ENCODE data around the gene IL20. TPM values are rescaled to one million over a fixed set of nuclear protein-coding genes. Genes with fewer than 3 reads are reported as not detected.

IL20 gene
- total and polyA plus RNA-seq, 2 of the 13 experiments (the other 11 are each of a cell fraction or from before 2014, with no cell fraction given) = 0.05 TPM; not detected in 1

GRCh38 chr1:206901944-206902343, 36.5 kb downstream of the IL20 start:
- intact Hi-C loops (cut with micrococcal nuclease; ENCODE audit: unreplicated experiment) (no loop called here), in situ Hi-C loops (cut with HindIII; ENCODE audit: extremely low pct_ligation_motif_present, low pct_unique_long_range_greater_than_20kb) (loop anchor here (25.0 kb wide), 1 partner anchor 265 kb away; the partner anchor contains the start of gene DYRK3)
- BruUV-seq (replicated peaks) = no TSS peak

DNA sequence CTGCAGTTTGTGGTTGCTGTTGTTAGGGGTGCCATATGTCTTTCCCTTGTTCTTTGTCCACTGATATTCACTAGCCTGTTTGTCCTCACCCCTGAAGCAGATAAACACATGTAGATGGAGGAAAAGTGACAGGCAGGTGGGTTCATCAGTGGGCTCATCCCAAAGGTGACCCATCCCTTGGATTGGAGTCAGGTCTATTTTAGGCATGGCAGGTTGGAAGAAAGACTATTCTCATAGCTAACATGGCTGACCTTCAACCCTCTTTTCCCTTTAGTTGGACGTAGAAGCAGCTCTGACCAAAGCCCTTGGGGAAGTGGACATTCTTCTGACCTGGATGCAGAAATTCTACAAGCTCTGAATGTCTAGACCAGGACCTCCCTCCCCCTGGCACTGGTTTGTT, 37.3 kb downstream of the IL20 start:
- no peak for DNase-seq (ENCODE audit: low spot score)
- BruUV-seq (replicated peaks) = no TSS peak
- H3K36me3 ChIP-seq (replicated peaks in 1 of 2; ENCODE audit: control insufficient read depth in 1 of 2, insufficient read depth in 2 of 2, low read length in 2 of 2) = no peaks in the 10 kb centered on the region
- H3K9ac ChIP-seq (ENCODE audit: insufficient read depth, low read depth, low read length) = no peak overlapping the region
- ATAC-seq = no peak
- no peak overlapping the region for H3K4me3 ChIP-seq (replicated peaks in 1 of 3; ENCODE audit: insufficient read depth in 1 of 3, low read depth in 2 of 3, low read length in 3 of 3)
- ChIA-PET POLR2A (no interaction called here), CTCF (ENCODE audit: low intra/inter-chr PET ratio, low total read pairs) (no interaction called here)
- H3K4me1 ChIP-seq (ENCODE audit: insufficient read depth, low read length) = no peaks in the 10 kb centered on the region
- H2AFZ ChIP-seq (ENCODE audit: low read length) = no peak overlapping the region
- no peaks in the 10 kb centered on the region for H4K20me1 ChIP-seq (ENCODE audit: insufficient read depth, low read length)
- no peaks in the 10 kb centered on the region for H3K79me2 ChIP-seq (ENCODE audit: insufficient read depth, low read length)
- WGBS (ENCODE audit: low lambda C conversion rate) = 0% methylated on average over 1 of the region's 1 CpG
- H3K4me2 ChIP-seq (ENCODE audit: low read depth, low read length) = no peak overlapping the region
- no peak overlapping the region for H3K27ac ChIP-seq (ENCODE audit: extremely low read length, insufficient read depth, low read length)
- H3K9me3 ChIP-seq (ENCODE audit: low read length) = no peaks in the 10 kb centered on the region
- no peak for FAIRE-seq
- peaks cover 2 to 10% of the 10 kb centered on the region in 2 experiments; a peak in 1 of 5 replicates for H3K27me3 ChIP-seq (ENCODE audit: control insufficient read depth in 1 of 2, insufficient read depth in 2 of 2, low read length in 2 of 2)
- in situ Hi-C loops (cut with HindIII; ENCODE audit: extremely low pct_ligation_motif_present, low pct_unique_long_range_greater_than_20kb) = loop anchor here (25.0 kb wide), 1 partner anchor 265 kb away; the partner anchor contains the start of gene DYRK3
- intact Hi-C loops (cut with micrococcal nuclease; ENCODE audit: unreplicated experiment) = no loop called here
- TF ChIP-seq ZNF543 (CRISPR knock-in tag; IDR thresholded peaks at IDR 0.05) (no peak), PRDM4 (CRISPR knock-in tag; IDR thresholded peaks at IDR 0.05; ENCODE audit: borderline replicate concordance) (no peak), KMT2B (CRISPR knock-in tag; IDR thresholded peaks at IDR 0.05) (no peak), MTF1 (CRISPR knock-in tag; IDR thresholded peaks at IDR 0.05) (no peak), ZNF616 (CRISPR knock-in tag; IDR thresholded peaks at IDR 0.05; ENCODE audit: low read depth) (no peak), HNF4A (CRISPR knock-in tag; IDR thresholded peaks at IDR 0.05) (no peak), ZNF678 (CRISPR knock-in tag; IDR thresholded peaks at IDR 0.05) (no peak), HDAC6 (IDR thresholded peaks at IDR 0.05; ENCODE audit: low read depth, low read length) (no peak), ZFP41 (CRISPR knock-in tag; IDR thresholded peaks at IDR 0.05; ENCODE audit: borderline replicate concordance) (no peak), NPAS2 (CRISPR knock-in tag; IDR thresholded peaks at IDR 0.05; ENCODE audit: borderline replicate concordance) (no peak)
- TF ChIP-seq, protein P1, sequence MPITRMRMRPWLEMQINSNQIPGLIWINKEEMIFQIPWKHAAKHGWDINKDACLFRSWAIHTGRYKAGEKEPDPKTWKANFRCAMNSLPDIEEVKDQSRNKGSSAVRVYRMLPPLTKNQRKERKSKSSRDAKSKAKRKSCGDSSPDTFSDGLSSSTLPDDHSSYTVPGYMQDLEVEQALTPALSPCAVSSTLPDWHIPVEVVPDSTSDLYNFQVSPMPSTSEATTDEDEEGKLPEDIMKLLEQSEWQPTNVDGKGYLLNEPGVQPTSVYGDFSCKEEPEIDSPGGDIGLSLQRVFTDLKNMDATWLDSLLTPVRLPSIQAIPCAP (CRISPR knock-in tag; IDR thresholded peaks at IDR 0.05; ENCODE audit: low read depth) = no peak

More at GRCh38 chr1:206901944-206902343, 36.5 kb downstream of the IL20 start:
- Histone ChIP-seq H3K27me3 (ENCODE audit: control insufficient read depth in 1 of 2, insufficient read depth in 2 of 2, low read length in 2 of 2) (peaks cover 0 to 12% of the 10 kb centered on the region in 2 experiments; a peak in 1 of 5 replicates), H3K4me2 (ENCODE audit: low read depth, low read length) (no peak overlapping the region), H3K36me3 (replicated peaks in 1 of 2; ENCODE audit: control insufficient read depth in 1 of 2, insufficient read depth in 2 of 2, low read length in 2 of 2) (no peaks in the 10 kb centered on the region), H4K20me1 (ENCODE audit: insufficient read depth, low read length) (no peaks in the 10 kb centered on the region), H3K9me3 (ENCODE audit: low read length) (no peaks in the 10 kb centered on the region), H3K27ac (ENCODE audit: extremely low read length, insufficient read depth, low read length) (no peak overlapping the region), H3K79me2 (ENCODE audit: insufficient read depth, low read length) (no peaks in the 10 kb centered on the region), H2AFZ (ENCODE audit: low read length) (no peak overlapping the region), H3K4me3 (replicated peaks in 1 of 3; ENCODE audit: insufficient read depth in 1 of 3, low read depth in 2 of 3, low read length in 3 of 3) (no peak overlapping the region), H3K9ac (ENCODE audit: insufficient read depth, low read depth, low read length) (no peak overlapping the region), H3K4me1 (ENCODE audit: insufficient read depth, low read length) (no peaks in the 10 kb centered on the region)
- ChIA-PET POLR2A (no interaction called here), CTCF (ENCODE audit: low intra/inter-chr PET ratio, low total read pairs) (no interaction called here)
- DNase-seq (ENCODE audit: low spot score) (no peak), FAIRE-seq (no peak), ATAC-seq (no peak)
- WGBS (ENCODE audit: low lambda C conversion rate) = 23% methylated on average over 6 of the region's 6 CpGs
- no peak for TF ChIP-seq HNRNPUL1 (IDR thresholded peaks at IDR 0.05; ENCODE audit: low read depth, low read length)
- no peak for TF ChIP-seq ZNF225 (CRISPR knock-in tag; IDR thresholded peaks at IDR 0.05)
- no peak for TF ChIP-seq NCOA5 (CRISPR knock-in tag; IDR thresholded peaks at IDR 0.05)
- TF ChIP-seq FOXO4 (CRISPR knock-in tag; conservative IDR thresholded peaks at IDR 0.05) = no peak
- TF ChIP-seq XRCC5 (optimal IDR thresholded peaks at IDR 0.05; ENCODE audit: low read length) = no peak
- TF ChIP-seq FOSL2 (CRISPR knock-in tag; IDR thresholded peaks at IDR 0.05) = no peak
